H9 (cell line): ENCODE data around the gene DENND1A. TPM values are rescaled to one million over a fixed set of nuclear protein-coding genes. Genes with fewer than 3 reads are reported as not detected.

Source experiments
- DNase-seq: peaks from one replicate; pipeline ENCODE4 v3.0.0-alpha.2; 2017
- H2AFZ ChIP-seq: one replicate; pipeline ENCODE4 v1.6.1; 2013; ENCODE audit warnings: mild to moderate bottlenecking, low read length, control low read depth, moderate library complexity
- H2AK5ac ChIP-seq: 2 replicates; pipeline ENCODE4 v1.6.1; 2013; ENCODE audit warnings: low read length, control low read depth, mixed read lengths; ENCODE audit not compliant: insufficient read length
- H2BK120ac ChIP-seq: one replicate; pipeline ENCODE4 v1.6.1; 2013; ENCODE audit warnings: low read depth, mild to moderate bottlenecking, low read length, control low read depth, inconsistent platforms; ENCODE audit not compliant: poor library complexity, severe bottlenecking
- H2BK12ac ChIP-seq: 2 replicates; pipeline ENCODE4 v1.6.1; 2013; ENCODE audit warnings: low read length, control low read depth, mixed read lengths, low read depth; ENCODE audit not compliant: insufficient read length
- H2BK15ac ChIP-seq: 2 replicates; pipeline ENCODE4 v1.6.1; 2013; ENCODE audit warnings: low read depth, low read length, control low read depth
- H2BK20ac ChIP-seq: one replicate; pipeline ENCODE4 v1.6.1; 2013; ENCODE audit warnings: low read depth, mild to moderate bottlenecking, low read length, control low read depth, inconsistent platforms; ENCODE audit not compliant: poor library complexity, severe bottlenecking
- H2BK5ac ChIP-seq: 2 replicates; pipeline ENCODE4 v1.6.1; 2013; ENCODE audit warnings: low read length, control low read depth, mixed read lengths; ENCODE audit not compliant: insufficient read length
- H3K14ac ChIP-seq: 2 replicates; pipeline ENCODE4 v1.6.1; 2013; ENCODE audit warnings: low read length, control low read depth; ENCODE audit not compliant: insufficient read depth
- H3K18ac ChIP-seq: 2 replicates; pipeline ENCODE4 v1.6.1; 2013; ENCODE audit warnings: low read depth, mild to moderate bottlenecking, mixed read lengths, low read length, control low read depth; ENCODE audit not compliant: insufficient read length
- H3K23ac ChIP-seq: 2 replicates; pipeline ENCODE4 v1.6.1; 2013; ENCODE audit warnings: low read length, control low read depth, mixed read lengths, low read depth; ENCODE audit not compliant: insufficient read length
- H3K23me2 ChIP-seq: 2 replicates; pipeline ENCODE4 v1.6.1; 2013; ENCODE audit warnings: low read depth, mild to moderate bottlenecking, mixed read lengths, low read length, control low read depth; ENCODE audit not compliant: insufficient read length, poor library complexity, severe bottlenecking
- H3K27ac ChIP-seq: 2 replicates; pipeline ENCODE4 v1.5.1; 2013; ENCODE audit warnings: low read length, control low read depth, mixed read lengths, low read depth; ENCODE audit not compliant: insufficient read length
- H3K27me3 ChIP-seq: 2 replicates; pipeline ENCODE4 v1.6.1; 2013; ENCODE audit warnings: low read length, control low read depth, inconsistent platforms; ENCODE audit not compliant: insufficient read depth
- H3K4ac ChIP-seq: 2 replicates; pipeline ENCODE4 v1.6.1; 2013; ENCODE audit warnings: low read depth, mild to moderate bottlenecking, control low read depth, inconsistent platforms, low read length, moderate library complexity
- H3K4me1 ChIP-seq: 2 replicates; pipeline ENCODE4 v1.6.1; 2013; ENCODE audit warnings: low read length, control low read depth, inconsistent platforms; ENCODE audit not compliant: insufficient read depth
- H3K4me2 ChIP-seq: 2 replicates; pipeline ENCODE4 v1.6.1; 2013; ENCODE audit warnings: low read length, control low read depth, mixed read lengths; ENCODE audit not compliant: insufficient read length, insufficient read depth
- H3K56ac ChIP-seq: 2 replicates; pipeline ENCODE4 v1.6.1; 2013; ENCODE audit warnings: low read depth, mild to moderate bottlenecking, mixed read lengths, low read length, control low read depth; ENCODE audit not compliant: insufficient read length
- H3K79me1 ChIP-seq: 2 replicates; pipeline ENCODE4 v1.6.1; 2013; ENCODE audit warnings: low read depth, mild to moderate bottlenecking, moderate library complexity, low read length, control low read depth, inconsistent platforms; ENCODE audit not compliant: insufficient read depth, poor library complexity, severe bottlenecking
- H3K79me2 ChIP-seq: 2 replicates; pipeline ENCODE4 v1.6.1; 2013; ENCODE audit warnings: low read length, control low read depth, inconsistent platforms; ENCODE audit not compliant: insufficient read depth
- H3K9ac ChIP-seq: 2 replicates; pipeline ENCODE4 v1.6.1; 2013; ENCODE audit warnings: low read length, control low read depth, mixed read lengths; ENCODE audit not compliant: insufficient read length; ENCODE audit errors: extremely low read depth
- H3K9me3 ChIP-seq: one replicate; pipeline ENCODE4 v1.6.1; 2013; ENCODE audit warnings: low read depth, low read length, inconsistent platforms; ENCODE audit not compliant: control insufficient read depth
- H3T11ph ChIP-seq: one replicate; pipeline ENCODE4 v1.6.1; 2013; ENCODE audit warnings: mild to moderate bottlenecking, low read length, control low read depth, inconsistent platforms
- H4K20me1 ChIP-seq: one replicate; pipeline ENCODE4 v1.6.1; 2013; ENCODE audit not compliant: control insufficient read depth, insufficient read length, insufficient read depth
- H4K5ac ChIP-seq: 2 replicates; pipeline ENCODE4 v1.6.1; 2013; ENCODE audit warnings: low read depth, mild to moderate bottlenecking, mixed read lengths, low read length, control low read depth; ENCODE audit not compliant: insufficient read length
- H4K8ac ChIP-seq: replicated peaks from 2 replicates; pipeline ENCODE4 v1.6.1; 2013; ENCODE audit warnings: low read length, control low read depth, mixed read lengths, low read depth; ENCODE audit not compliant: insufficient read length
- H4K91ac ChIP-seq: 2 replicates; pipeline ENCODE4 v1.6.1; 2013; ENCODE audit warnings: low read depth, mild to moderate bottlenecking, moderate library complexity, mixed read lengths, low read length, control low read depth; ENCODE audit not compliant: insufficient read length
- H3K27ac Mint-ChIP-seq, 3 experiments: 2 replicates in 2 of 3; 3 replicates in 1 of 3; pipeline ENCODE4 v1.8.0; 2020 to 2021; ENCODE audit warnings: mixed read lengths in 3 of 3, mild to moderate bottlenecking in 1 of 3, moderate library complexity in 1 of 3
- H3K27me3 Mint-ChIP-seq: 2 replicates; pipeline ENCODE4 v1.8.0; 2021; ENCODE audit warnings: low read depth, mild to moderate bottlenecking, moderate library complexity, mixed read lengths
- H3K36me3 Mint-ChIP-seq, 3 experiments: 2 replicates in 2 of 3; 3 replicates in 1 of 3; pipeline ENCODE4 v1.8.0; 2020 to 2021; ENCODE audit warnings: low read depth in 3 of 3, mixed read lengths in 3 of 3; ENCODE audit not compliant: insufficient read depth in 1 of 3
- H3K4me1 Mint-ChIP-seq, 2 experiments: 2 replicates each; pipeline ENCODE4 v1.8.0; 2020; ENCODE audit warnings: mixed read lengths in 2 of 2
- H3K4me3 Mint-ChIP-seq, 2 experiments: 2 replicates in 1 of 2; 3 replicates in 1 of 2; pipeline ENCODE4 v1.8.0; 2020 to 2021; ENCODE audit warnings: mild to moderate bottlenecking in 2 of 2, mixed read lengths in 2 of 2, moderate library complexity in 1 of 2
- H3K9me3 Mint-ChIP-seq, 2 experiments: 2 replicates in 1 of 2; 3 replicates in 1 of 2; pipeline ENCODE4 v1.8.0; 2020; ENCODE audit warnings: mild to moderate bottlenecking in 2 of 2, mixed read lengths in 2 of 2, moderate library complexity in 1 of 2
- CTCF ChIP-seq: fragments of 200-600 bp; sonication (generic); conservative IDR thresholded peaks from 3 replicates; pipeline ENCODE4 v1.8.0; 2021; ENCODE audit warnings: antibody characterized with exemption, mild to moderate bottlenecking
- WGBS: extraction: QIAGEN DNeasy Blood & Tissue Kit; methylation state at CpG from one replicate; pipeline ENCODE4 v1.1.7; 2013; ENCODE audit warnings: missing lambda C conversion rate, low lambda C conversion rate, mixed read lengths; ENCODE audit not compliant: insufficient read length; ENCODE audit errors: extremely low coverage; 5-methylcytosine and 5-hydroxymethylcytosine counted together
- total RNA-seq: library from RNA; stranded (reverse); gene quantifications from 2 replicates; pipeline ENCODE4 v1.2.1, GENCODE V29; 2021

The DENND1A gene
- total RNA-seq, 1 experiment from 2014 or later, result 20.4 TPM

DNA sequence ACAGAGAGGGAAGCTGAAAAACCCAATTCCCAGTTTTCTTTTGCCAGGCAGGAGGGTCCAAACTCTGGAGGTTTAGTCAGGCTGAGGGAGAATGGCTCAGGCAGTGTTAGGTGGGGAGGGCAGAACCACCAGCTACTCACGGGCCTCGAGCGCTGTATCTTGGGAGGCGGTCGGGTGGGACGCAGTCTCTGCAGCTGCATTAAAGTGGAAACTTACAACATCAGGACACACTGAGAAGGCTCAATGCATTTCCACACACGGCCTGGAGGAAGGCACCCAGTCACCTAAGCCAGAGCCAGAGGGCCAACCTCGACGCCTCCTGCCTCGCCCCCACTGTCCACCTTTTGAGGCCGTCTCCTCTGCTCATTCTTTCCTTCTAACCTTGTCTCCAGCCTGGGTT, 518.3 kb downstream of the DENND1A start:
- Histone ChIP-seq H3K4me1 (peaks cover 4% of the 10 kb centered on the region; the same call in 1 of the 2 replicates), H2AFZ (no peak overlapping the region), H3K18ac (no peak overlapping the region), H2BK120ac (no peak overlapping the region), H3K27me3 (no peaks in the 10 kb centered on the region), H4K8ac (no peak overlapping the region), H3K23ac (no peak overlapping the region), H2BK5ac (no peak overlapping the region), H2AK5ac (no peak overlapping the region), H3K4ac (no peak overlapping the region), H3K79me2 (no peaks in the 10 kb centered on the region), H3K27ac (no peak overlapping the region), H3K9ac (no peak overlapping the region), H4K5ac (no peak overlapping the region), H4K91ac (no peak overlapping the region), H3K23me2 (no peaks in the 10 kb centered on the region), H3T11ph (no peak overlapping the region), H3K79me1 (no peaks in the 10 kb centered on the region), H3K14ac (no peak overlapping the region), H4K20me1 (no peaks in the 10 kb centered on the region), H2BK20ac (no peak overlapping the region), H3K4me2 (no peak overlapping the region), H3K56ac (no peak overlapping the region), H2BK12ac (no peak overlapping the region), H2BK15ac (no peak overlapping the region), H3K9me3 (no peaks in the 10 kb centered on the region)
- Mint-ChIP-seq H3K36me3 (no peaks in the 10 kb centered on the region; a peak in 3 of 7 replicates), H3K4me3 (no peak overlapping the region), H3K27me3 (no peaks in the 10 kb centered on the region; the same call in 1 of the 2 replicates), H3K9me3 (no peaks in the 10 kb centered on the region; a peak in 1 of 5 replicates), H3K27ac (0 out of 7 replicates have a peak overlapping the region, but pooled peaks of 1 of the 3 experiments have one; percentile 80), H3K4me1 (peaks cover 24 to 40% of the 10 kb centered on the region in 2 experiments)
- no peak for TF ChIP-seq CTCF
- DNase-seq, result no peak
- no CpG with 5 or more reads among the region's 11 CpGs for WGBS
